Neutrophil (primary cell): ENCODE measurements around the gene MPP4.

Experiments used
- H3K27ac ChIP-seq: fragments of 200-600 bp; sonication (generic); 2 replicates; pipeline ENCODE4 v1.5.1; 2016; ENCODE audit warnings: mild to moderate bottlenecking, moderate library complexity
- H3K27me3 ChIP-seq: fragments of 200-600 bp; sonication (generic); 2 replicates; pipeline ENCODE4 v1.6.0; 2016; ENCODE audit warnings: mild to moderate bottlenecking
- H3K36me3 ChIP-seq: fragments of 200-600 bp; sonication (generic); 2 replicates; pipeline ENCODE4 v1.5.1; 2017
- H3K4me1 ChIP-seq, 2 experiments: fragments of 200-600 bp in 1 of 2; sonication (generic) in 1 of 2; 1 replicate in 1 of 2; 2 replicates in 1 of 2; pipeline versions ENCODE4 v1.5.1 to v1.6.1; 2013 to 2016; ENCODE audit warnings: low read depth in 1 of 2, low read length in 1 of 2, mild to moderate bottlenecking in 1 of 2, moderate library complexity in 1 of 2; ENCODE audit not compliant: control insufficient read depth in 1 of 2, insufficient read depth in 1 of 2
- H3K4me3 ChIP-seq, 2 experiments: fragments of 200-600 bp in 1 of 2; sonication (generic) in 1 of 2; 1 replicate in 1 of 2; 2 replicates in 1 of 2; pipeline ENCODE4 v1.5.1; 2013 to 2016; ENCODE audit warnings: low read depth in 1 of 2, low read length in 1 of 2, mild to moderate bottlenecking in 1 of 2, moderate library complexity in 1 of 2
- H3K9me3 ChIP-seq: fragments of 200-600 bp; sonication (generic); 2 replicates; pipeline ENCODE4 v1.5.1; 2016
- CTCF ChIP-seq: fragments of 200-600 bp; sonication (generic); IDR thresholded peaks from 2 replicates; pipeline ENCODE4 v1.5.1; 2016; ENCODE audit warnings: antibody characterized with exemption

Gene MPP4

DNA sequence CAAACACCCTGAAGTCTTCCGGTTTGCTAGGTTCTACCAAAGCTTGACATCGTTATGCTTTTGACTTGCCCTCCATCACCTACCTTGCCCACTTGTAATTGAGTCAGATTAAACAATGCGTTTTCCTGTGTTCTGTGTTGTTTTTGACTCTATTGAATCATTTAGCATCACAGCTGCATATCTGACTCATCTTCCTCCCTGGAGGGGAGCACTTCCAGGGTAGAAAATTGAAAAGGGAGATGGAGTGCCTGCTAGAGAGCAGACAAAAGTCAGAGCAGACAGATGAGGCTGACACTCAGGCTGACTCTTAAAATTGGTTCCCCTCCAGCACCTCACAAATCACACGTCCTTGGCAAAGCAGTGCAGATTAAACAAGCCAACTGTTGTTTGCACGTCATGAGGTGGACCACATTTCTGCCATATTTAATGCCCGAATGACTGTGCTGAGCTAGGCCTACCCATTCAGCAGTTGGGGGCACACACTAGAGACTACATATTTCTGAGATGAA lies 2.2 kb downstream of the MPP4 start:
- Histone ChIP-seq H3K9me3 (no peaks in the 10 kb centered on the region), H3K27ac (no peak overlapping the region), H3K4me3 (no peak overlapping the region), H3K4me1 (no peaks in the 10 kb centered on the region), H3K36me3 (no peaks in the 10 kb centered on the region), H3K27me3 (no peaks in the 10 kb centered on the region)
- TF ChIP-seq CTCF, result no peak

- Histone ChIP-seq H3K9me3 (no peaks in the 10 kb centered on the region), H3K27ac (no peak overlapping the region), H3K4me3 (no peak overlapping the region), H3K4me1 (no peaks in the 10 kb centered on the region), H3K27me3 (no peaks in the 10 kb centered on the region), H3K36me3 (no peaks in the 10 kb centered on the region)
- no peak for TF ChIP-seq CTCF
These were observed 13.3 kb downstream of the MPP4 start for GRCh38 chr2:201685156-201685555.

DNA sequence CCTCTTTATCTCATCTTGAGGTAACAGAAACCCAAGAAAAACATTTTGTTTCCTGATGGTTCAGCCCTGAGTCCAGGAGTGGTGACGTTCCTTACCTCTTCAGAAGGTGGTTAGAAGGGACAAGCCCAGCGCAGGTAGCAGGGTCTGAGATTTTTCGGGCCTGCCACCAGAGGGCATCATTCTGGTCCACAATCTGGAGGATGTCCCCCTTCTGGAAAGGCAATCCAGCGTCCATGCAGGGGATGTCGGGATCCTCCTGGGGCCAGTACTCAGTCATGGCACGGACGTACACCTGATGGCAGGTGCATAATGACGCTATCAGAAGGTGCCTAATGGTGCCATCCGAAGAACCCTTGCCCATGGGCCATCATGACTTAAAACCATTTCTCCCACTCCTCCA lies 17.7 kb downstream of the MPP4 start:
- H3K27me3 ChIP-seq, result no peaks in the 10 kb centered on the region
- no peak for TF ChIP-seq CTCF
- no peak overlapping the region for H3K27ac ChIP-seq
- no peaks in the 10 kb centered on the region for H3K36me3 ChIP-seq
- H3K4me3 ChIP-seq, result no peak overlapping the region
- no peaks in the 10 kb centered on the region for H3K9me3 ChIP-seq
- no peaks in the 10 kb centered on the region for H3K4me1 ChIP-seq

GRCh38 chr2:201678401-201678800 lies 20.0 kb downstream of the MPP4 start:
- Histone ChIP-seq H3K4me1 (no peaks in the 10 kb centered on the region), H3K27me3 (no peaks in the 10 kb centered on the region), H3K36me3 (no peaks in the 10 kb centered on the region), H3K4me3 (no peak overlapping the region), H3K9me3 (no peaks in the 10 kb centered on the region), H3K27ac (no peak overlapping the region)
- no peak for TF ChIP-seq CTCF

GRCh38 chr2:201675454-201675853 lies 23.0 kb downstream of the MPP4 start:
- no peak overlapping the region for H3K27ac ChIP-seq
- no peak for TF ChIP-seq CTCF
- H3K9me3 ChIP-seq, result no peaks in the 10 kb centered on the region
- no peaks in the 10 kb centered on the region for H3K27me3 ChIP-seq
- H3K4me3 ChIP-seq, result no peak overlapping the region
- no peaks in the 10 kb centered on the region for H3K4me1 ChIP-seq
- no peaks in the 10 kb centered on the region for H3K36me3 ChIP-seq

DNA sequence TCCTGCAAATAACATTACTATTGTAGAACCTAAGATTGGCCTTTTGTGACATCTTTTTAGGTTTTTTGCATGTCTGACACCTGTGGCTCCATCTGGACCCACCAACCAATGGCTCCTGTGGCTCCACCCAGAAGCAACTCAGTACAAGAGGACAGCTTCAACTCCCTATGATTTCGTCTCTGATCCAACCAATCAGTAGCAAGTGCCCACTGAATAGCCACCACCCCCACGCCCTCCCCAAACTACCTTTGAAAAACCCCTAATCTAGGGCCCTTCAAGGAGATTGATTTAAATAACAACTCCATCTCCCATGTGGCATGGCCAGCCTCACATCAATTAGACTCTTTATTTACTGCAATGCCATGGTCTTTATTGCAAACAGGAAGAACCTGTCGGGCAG lies 23.6 kb downstream of the MPP4 start:
- no peak for TF ChIP-seq CTCF
- Histone ChIP-seq H3K4me1 (no peaks in the 10 kb centered on the region), H3K4me3 (no peak overlapping the region), H3K36me3 (no peaks in the 10 kb centered on the region), H3K9me3 (no peaks in the 10 kb centered on the region), H3K27ac (no peak overlapping the region), H3K27me3 (no peaks in the 10 kb centered on the region)
